NCI-H446 (cell line): Measurements from ENCODE around the gene CMKLR1.

ENCODE experiments used
- DNase-seq, 2 experiments: peaks; one replicate each; lab custom pipeline; 2025; lab: John Stamatoyannopoulos, UW

Gene CMKLR1

DNA sequence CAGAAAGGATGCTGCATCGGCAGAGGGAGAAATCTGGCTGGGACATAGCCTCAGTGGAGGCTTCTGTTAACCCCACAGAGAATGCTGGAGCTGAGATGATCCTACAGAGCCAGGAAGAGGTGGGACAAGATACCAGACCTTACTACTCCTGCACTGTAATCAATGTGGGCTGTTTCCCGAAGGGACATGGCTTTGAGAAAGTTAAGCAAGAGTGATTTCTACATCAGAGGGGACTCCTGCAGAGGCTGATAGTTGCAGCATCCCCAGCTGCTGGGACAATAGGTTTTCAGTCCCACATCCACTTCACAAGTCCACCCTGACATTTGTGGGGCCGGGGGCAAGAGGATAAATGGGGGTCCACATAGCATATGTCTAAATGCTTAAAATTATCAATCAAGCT is 22.5 kb upstream of the CMKLR1 start:
- no peak for DNase-seq

DNA sequence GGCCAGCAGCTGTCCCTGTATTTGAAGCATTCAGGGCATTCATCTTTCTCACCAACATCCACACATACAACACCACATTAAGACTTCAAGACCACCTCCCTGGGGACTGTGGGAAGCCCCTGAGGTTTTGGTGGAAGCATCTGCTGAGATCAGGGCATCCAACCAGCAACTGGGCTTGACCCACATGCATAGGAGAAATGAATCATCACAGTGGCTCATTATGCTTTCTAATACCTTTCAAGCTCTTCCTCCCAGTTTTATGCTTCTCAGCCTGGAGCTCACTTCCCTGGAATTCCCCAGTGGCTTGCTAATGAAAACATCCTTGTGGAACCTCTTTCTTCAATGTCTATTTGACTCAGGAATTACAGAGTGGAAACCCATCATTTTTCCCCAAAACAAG is 21.4 kb upstream of the CMKLR1 start:
- DNase-seq = no peak

GRCh38 chr12:108360057-108360456 is 20.9 kb upstream of the CMKLR1 start:
- no peak for DNase-seq

DNA sequence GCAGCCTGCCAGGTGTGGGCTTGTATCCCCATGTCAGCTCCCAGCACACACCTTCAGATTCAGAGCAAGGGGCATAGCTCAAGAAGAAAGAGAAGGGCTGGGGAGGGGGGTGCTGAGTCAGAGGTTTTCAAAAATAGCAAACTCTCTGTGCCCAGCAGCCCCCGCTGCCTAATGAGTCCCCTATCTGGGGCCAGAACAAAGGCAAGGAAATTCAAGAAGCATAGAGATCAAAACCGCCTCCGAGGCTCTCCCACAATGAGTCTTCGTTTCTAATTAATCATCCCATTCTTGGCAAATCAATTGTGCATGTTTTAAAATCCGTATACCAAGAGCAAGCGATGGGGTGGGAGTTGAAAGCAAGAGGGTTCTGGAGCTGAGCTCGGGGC is 19.5 kb upstream of the CMKLR1 start:
- no peak for DNase-seq

GRCh38 chr12:108357834-108358579 is 18.9 kb upstream of the CMKLR1 start:
- no peak for DNase-seq

- no peak for DNase-seq
Observed at GRCh38 chr12:108356835-108357806, 18.0 kb upstream of the CMKLR1 start.

- DNase-seq = no peak
Observed at GRCh38 chr12:108355069-108355468, 16.0 kb upstream of the CMKLR1 start.

- no peak for DNase-seq
Observed at GRCh38 chr12:108352591-108352990, 13.5 kb upstream of the CMKLR1 start.

DNA sequence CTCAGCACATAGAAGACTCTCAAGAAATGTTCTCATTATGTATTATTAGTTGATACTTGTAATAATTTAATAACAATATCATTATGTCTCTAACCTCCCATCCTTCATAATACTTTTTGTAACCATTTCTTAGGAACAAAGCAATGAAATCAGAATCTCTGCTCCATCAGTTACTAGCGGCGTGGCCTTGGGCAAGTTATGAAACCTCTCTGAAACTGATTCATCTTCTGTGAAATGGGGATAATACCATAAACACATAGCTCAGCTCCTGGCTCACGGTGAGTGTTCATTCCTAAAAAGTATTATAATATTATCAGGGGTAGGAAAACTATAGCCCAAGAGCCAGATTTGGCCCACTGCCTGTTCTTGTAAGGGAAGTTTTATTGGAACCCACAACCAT is 11.4 kb upstream of the CMKLR1 start:
- DNase-seq = no peak

DNA sequence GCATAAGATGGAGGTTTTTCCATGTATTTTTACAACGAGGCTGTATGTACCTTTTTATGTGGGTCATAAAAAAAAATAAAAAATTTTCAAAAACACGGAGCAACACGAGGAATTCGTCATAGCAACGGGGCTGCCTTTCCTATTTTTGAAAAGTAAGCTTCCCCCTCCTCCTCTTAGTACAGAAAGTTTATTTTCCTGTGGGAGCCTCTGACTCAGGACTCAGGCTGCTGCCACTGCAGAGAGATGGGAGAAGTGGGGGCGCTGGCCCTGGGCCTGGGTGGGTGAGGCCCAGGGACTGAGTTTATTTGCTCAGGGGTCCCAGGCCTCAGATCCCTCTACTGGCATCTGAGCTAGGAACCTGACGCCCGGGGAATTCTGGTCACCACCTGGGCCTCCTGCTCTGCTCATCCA is 10.2 kb upstream of the CMKLR1 start:
- DNase-seq = no peak

- DNase-seq = no peak
Observed at GRCh38 chr12:108348842-108349241, 9.7 kb upstream of the CMKLR1 start.

DNA sequence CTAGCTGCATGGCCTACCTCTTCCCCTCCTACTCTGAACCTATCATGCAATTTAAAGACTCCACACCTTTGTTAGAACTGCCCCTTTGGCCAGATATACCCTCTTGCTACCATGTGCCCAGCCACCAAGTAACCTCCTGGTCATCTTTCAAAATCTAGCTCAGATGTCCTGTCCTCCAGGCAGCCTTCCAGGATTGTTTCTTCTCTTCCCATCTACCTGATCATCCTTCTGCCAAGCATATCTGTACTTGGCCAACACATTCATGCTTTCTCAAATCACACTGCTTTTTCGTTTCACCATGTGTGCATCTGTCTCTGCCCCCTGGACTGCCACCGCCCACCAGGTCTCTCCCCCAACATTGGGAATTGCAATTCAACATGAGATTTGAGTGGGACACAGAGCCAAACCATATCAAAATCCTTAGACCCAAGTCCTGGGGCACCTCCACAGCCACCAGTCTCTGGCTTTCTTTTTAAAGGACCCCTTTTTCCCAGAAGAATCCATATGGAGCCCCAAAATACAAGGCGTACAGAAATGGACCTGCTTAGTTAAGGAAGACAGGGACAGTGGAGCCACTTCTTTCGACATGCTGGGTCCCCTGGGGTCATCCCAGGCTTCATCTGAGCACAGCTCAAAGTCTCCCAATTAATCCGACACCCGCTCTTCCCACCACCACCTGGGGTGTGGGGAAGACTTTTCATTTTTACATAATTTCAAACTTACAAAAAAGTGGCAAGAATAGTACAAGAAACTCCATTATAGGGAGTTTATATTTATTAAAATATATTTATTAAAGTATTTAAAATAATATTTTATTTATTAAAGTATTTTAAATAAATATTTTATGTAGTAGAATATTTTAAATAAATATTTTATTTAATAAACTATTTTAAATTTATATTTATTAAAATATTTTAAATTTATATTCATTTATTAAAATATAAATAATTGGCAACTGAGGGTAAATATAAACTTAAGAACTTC is 7.9 kb upstream of the CMKLR1 start:
- no peak for DNase-seq

- DNase-seq = no peak
Observed at GRCh38 chr12:108345716-108346633, 6.9 kb upstream of the CMKLR1 start.

- DNase-seq = no peak
Observed at GRCh38 chr12:108342985-108343384, 3.9 kb upstream of the CMKLR1 start.

GRCh38 chr12:108341854-108342847 is 3.0 kb upstream of the CMKLR1 start:
- DNase-seq = no peak

DNA sequence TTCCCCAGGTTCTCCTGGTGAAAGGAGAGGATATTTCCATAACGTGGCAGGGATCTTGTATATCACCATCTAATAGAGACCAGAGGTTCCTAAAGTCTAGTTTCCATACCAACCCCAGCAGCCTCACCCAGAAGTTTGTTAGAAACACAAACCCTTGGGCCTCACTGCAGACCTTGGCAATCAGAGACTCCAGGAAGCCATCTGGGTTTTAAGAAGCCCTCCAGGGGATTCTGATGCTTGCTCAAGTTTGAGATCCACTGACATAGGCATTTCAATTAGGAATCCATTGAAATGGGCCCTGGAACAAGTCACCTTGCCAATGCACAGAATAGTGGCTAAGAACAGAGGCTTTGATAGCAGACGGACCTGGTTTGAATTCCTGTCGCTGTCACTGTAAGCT is 2.2 kb upstream of the CMKLR1 start:
- DNase-seq = peak in 1 of 2 experiments; percentile 3

- no peak for DNase-seq
Observed at GRCh38 chr12:108340037-108340436, 926 bp upstream of the CMKLR1 start.

DNA sequence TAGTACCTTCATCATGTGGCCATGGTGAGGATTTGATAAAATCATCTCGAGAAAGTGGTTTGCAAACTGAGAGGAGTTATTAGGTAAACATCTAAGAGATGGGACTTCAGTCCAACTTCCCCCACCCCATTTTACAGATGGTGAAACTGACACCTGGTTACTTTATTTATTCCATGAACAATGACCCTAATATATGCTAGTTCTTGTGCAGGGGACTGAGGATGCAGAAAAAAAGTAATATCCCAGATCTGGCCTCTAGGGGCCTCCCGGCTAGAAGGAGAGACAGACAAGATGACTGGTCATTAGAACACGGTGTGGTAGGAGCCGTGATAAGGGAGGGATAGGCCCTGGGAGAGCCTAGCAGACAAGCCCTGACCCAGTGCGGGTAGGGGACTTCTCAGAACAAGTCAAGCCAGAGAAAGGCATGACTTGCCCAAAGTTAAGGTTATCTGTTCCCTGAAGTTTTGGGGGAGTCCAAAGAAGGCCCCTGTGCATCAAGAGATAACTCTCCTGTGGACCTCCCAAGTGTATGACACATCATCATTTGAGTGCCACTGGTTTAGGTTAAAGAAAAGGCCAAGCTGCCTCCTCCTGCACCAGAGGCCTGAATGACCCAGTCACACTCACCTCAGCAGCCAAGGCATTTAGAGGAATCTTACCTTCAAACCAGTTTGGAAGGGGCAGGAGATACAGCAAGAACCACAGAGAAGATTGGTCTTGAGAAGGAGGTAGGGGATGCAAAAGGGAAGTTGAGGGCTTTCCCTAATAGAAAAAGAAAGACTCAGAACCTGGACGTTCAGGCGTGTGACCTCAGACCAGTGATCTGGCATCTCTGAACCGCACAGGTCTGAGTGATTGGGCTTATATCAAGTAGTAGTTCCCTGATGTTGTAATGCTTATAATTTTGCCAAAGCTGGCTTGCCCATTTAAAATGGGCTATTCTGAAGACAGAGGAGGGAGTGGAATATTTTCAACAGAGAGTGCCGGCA is 1.6 kb downstream of the CMKLR1 start:
- DNase-seq = peak in 1 of 2 experiments; percentile 14
